GM18526 (cell line): ENCODE results near the gene UGT1A1.

Source experiments
- POLR2A ChIP-seq: IDR thresholded peaks from 3 replicates; pipeline ENCODE4 v1.6.1; 2011; ENCODE audit not compliant: insufficient read length; ENCODE audit errors: extremely low read depth

UGT1A1 gene

GRCh38 chr2:233760043-233760442 lies at the start of gene UGT1A1:
UGT1A1 (plus strand) TSS chr2:233760270; CDS start chr2:233760288, 18 bp downstream.
- no peak for TF ChIP-seq POLR2A

DNA sequence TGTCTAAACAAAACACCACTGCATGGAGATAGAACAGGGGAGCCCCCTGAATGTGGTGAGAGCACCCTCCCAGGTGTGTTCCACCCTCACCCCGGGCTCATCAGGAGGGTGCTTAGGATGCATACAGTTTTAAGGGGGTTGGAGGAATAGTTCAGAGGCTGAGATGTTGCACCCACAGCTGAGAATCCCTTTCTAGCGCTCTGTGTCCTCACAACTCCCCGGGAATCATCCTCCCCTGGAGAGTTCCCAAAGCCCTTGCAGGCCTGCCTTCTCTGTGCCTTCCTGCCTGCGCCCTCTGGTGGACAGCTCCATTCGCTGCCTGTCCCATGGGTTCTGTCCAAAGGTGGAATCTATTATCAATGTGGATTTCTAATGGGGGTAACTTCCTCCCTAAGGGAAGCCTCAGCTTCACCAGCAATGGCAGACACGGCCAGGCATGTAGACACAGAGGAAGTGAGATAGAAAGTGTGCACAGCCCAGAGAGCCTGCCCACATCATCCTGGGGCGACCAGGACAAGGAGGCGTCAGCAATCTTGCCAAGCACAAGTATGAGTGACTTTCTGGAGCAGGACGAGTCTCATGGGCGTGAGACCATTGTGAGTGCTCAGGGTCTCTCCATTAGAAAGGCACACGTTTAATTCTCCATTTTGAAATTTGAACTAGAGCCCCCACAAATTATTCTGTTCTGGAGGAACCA lies 48.6 kb upstream of the UGT1A1 start:
- TF ChIP-seq POLR2A, result no peak

DNA sequence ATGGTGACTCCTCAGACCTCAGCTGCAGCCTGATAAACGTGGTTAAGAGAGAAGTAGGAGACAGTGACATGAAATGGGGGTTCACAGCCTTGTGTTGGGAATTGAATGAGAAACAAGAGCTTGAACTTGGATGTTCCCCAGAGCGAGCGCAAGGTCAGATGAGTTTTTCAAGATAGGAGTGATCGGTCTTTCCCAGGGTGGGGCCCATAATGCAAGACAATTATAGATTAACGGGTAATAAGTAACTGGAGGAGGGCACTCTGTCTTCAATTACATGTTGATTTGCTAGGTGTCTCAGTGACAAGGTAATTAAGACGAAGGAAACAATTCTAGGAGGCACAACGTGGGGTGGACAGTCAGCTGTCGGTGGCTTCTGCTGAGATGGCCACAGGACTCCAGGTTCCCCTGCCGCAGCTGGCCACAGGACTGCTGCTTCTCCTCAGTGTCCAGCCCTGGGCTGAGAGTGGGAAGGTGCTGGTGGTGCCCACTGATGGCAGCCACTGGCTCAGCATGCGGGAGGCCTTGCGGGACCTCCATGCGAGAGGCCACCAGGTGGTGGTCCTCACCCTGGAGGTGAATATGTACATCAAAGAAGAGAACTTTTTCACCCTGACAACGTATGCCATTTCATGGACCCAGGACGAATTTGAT lies 47.3 kb upstream of the UGT1A1 start, which contains the start of gene UGT1A5:
TSS of gene UGT1A5 (plus strand) at position 297 of the 651 bp plus-strand sequence. CDS start at position 382, 85 bp downstream.
- TF ChIP-seq POLR2A, result no peak

DNA sequence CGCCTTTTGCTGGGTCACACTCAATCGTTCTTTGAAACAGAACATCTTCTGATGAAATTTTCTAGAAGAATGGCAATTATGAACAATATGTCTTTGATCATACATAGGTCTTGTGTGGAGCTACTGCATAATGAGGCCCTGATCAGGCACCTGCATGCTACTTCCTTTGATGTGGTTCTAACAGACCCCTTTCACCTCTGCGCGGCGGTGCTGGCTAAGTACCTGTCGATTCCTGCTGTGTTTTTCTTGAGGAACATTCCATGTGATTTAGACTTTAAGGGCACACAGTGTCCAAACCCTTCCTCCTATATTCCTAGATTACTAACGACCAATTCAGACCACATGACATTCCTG lies 46.8 kb upstream of the UGT1A1 start:
- no peak for TF ChIP-seq POLR2A

DNA sequence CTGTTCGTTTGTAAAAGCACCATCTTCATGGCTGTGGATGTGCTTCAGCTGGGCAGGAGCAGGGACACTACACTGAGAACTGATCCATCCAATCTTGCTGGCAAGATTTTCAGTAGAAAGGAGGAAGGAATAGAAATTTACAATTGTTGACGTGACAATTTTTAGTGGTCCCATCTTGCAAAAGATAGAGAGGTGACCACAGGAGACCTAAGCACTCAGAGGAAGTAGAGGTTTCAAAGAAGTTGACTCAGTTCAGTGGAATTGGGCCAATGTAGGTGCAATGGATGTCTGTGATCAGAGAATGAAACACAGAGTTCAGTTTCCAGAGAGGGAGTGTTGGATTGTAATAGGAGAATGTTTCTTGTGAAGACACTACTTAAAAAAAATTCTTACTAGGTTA lies 45.9 kb upstream of the UGT1A1 start:
- no peak for TF ChIP-seq POLR2A

DNA sequence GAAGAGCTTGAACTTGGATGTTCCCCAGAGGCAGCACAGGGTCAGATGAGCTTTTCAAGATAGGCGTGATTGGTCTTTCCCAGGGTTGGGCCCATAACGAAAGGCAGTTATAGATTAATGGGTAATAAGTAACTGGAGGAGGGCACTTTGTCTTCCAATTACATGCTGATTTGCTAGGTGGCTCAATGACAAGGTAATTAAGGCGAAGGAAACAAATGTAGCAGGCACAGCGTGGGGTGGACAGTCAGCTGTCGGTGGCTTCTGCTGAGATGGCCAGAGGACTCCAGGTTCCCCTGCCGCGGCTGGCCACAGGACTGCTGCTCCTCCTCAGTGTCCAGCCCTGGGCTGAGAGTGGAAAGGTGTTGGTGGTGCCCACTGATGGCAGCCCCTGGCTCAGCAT lies 41.5 kb upstream of the UGT1A1 start, which contains the start of gene UGT1A4:
TSS of gene UGT1A4 (plus strand) at position 185 of the 400 bp plus-strand sequence. CDS start at position 270, 85 bp downstream.
- no peak for TF ChIP-seq POLR2A

GRCh38 chr2:233728723-233729301 lies 31.3 kb upstream of the UGT1A1 start, which contains the start of gene UGT1A3:
UGT1A3 (plus strand) TSS chr2:233729042; CDS start chr2:233729127, 85 bp downstream.
- no peak for TF ChIP-seq POLR2A

DNA sequence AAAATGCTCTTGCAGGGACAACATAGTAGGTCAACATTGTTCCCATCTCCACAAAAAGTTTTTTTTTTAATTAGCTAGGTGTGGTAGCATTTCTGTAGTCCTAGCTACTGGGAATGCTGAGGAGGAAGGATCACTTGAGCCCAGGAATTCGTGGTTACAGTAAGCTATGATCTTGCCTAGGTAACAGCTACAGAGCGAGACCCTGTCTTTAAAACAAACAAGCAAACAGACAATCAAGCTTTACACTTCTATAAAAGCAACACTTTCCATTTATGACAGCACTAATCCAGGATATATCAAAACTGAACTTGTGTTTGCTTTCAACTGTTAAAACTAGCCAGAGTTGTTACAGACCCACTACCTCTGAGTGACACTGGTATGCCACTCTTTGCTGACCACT lies 19.2 kb upstream of the UGT1A1 start:
- no peak for TF ChIP-seq POLR2A

- no peak for TF ChIP-seq POLR2A
Observed at GRCh38 chr2:233743464-233744259, 16.4 kb upstream of the UGT1A1 start.

DNA sequence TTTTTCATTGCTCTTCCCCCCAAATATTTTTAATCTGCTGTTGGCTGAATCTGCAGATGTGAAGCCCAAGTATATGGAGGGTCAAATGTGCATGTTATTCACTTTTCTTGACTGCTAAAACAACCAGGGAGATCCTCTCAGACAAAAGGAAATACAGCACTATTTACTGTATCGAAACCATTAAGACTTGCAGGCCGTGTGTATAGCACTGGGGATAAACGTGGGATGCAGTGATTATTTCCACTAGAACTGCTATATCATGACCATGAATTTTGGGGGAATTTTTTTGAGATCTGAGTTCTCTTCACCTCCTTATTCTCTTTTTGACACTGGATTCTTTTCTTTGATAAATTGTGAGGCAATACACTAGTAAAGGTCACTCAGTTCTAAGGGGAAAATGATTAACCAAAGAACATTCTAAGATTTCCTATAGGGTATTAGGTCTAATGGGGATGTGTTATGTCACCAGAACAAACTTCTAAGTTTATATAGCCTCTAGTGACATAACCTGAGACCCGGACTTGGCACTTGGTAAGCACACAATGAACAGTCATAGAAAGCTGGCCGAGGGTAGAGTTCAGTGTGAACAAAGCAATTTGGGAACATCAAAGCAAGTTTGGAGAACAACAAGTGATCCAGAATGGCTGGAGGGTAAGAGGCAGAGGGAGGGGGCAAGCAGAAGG lies 14.9 kb upstream of the UGT1A1 start:
- TF ChIP-seq POLR2A, result no peak

DNA sequence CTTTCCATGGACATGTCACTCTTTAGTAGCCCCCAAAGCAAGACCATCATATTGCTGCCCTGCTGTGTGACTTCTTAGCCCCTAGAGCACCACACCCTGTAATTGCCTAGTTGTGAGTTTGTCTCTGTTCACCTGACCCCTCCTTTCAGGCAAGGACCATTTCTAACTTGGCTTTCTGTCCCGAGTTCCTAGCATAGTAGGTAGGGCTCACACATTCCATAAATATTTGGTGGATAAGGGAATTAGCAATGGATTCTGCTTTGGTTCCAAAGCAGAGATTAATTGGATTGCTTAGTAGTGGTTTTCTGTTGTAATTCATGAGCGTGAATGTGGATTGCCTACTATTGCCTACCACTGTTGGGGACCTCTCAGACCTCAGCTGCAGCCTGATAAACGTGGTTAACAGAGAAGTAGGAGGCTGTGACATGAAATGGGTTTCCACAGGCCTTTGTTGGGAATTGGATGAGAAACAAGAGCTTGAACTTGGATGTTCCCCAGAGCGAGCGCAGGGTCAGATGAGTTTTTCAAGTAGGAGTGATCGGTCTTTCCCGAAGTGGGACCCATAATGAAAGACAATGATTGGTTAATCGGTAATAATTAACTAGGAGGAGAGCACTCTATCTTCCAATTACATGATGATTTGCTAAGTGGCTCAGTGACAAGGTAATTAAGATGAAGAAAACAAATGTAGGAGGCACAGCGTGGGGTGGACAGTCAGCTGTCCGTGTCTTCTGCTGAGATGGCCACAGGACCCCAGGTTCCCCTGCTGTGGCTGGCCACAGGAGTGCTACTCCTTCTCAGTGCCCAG lies 13.4 kb upstream of the UGT1A1 start:
- no peak for TF ChIP-seq POLR2A

- no peak for TF ChIP-seq POLR2A
Observed at GRCh38 chr2:233747283-233747544, 12.9 kb upstream of the UGT1A1 start.

DNA sequence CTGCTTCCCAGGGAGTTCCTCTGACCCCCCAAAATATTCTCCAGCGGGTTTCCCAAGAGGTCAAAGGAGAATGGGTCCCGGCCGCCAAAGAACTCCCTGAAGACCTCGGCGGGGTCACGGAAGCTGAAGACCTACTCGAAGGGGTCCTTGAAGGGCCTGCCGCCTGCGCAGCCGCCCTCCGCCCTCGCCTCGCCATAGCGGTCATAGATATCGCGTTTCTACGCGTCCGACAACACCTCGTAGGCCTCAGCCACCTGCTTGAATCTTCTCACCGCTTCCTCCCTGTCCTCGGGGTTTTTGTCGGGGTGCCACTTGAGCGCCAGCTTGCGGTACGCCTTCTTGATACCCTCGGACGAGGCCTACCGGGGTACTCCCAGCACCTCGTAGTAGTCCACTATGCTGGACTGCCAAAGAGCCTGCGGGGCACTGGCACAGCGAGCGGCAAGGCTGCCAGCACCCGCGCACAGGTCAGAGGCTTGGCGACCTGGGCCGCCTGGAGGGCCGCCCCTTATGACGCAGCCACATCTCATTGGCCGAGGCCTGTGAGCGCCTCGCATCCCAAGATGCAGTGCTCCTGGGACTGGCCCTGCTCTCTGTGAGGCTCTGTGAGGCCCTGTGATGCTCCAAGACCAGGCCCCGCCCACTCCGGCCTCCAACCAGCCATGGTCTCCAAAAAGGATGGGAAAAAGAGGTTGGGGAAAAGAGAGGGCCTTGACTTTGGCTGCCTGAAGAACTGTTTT lies 5.0 kb upstream of the UGT1A1 start:
- TF ChIP-seq POLR2A, result no peak
